ENCODE results near the gene CXXC4.

DNA sequence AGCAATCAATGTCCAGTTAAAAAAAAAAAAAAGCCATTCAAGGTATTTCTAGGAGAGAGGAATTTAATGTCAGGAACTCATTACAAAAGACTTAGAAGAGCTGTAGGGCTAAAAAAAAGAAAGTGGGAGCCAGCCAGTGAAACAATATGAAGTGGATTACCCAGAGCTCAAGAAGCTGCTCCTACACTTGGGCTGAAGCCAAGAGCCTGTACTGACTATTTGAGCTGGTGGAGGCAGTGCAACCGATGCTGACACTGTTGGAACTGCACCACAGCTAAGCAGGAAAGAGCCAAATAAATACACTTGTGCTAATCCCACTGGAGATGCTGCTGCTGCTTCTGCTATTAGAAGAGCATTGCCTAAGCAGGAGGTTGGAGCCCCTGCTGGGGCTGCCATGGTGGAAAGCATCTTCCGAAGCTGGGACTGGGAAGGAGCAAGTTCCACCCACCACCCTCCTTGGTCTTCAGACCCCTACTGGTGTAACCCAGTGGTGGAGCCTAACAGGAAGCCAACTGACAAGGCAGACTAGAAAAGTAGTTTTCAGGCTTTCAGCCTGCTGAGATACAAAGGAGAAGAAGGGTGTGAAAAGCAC is 65.4 kb downstream of the CXXC4 start:
- no peak for TF ChIP-seq POLR2A (IDR thresholded peaks at IDR 0.05)
- TF ChIP-seq, protein P1, sequence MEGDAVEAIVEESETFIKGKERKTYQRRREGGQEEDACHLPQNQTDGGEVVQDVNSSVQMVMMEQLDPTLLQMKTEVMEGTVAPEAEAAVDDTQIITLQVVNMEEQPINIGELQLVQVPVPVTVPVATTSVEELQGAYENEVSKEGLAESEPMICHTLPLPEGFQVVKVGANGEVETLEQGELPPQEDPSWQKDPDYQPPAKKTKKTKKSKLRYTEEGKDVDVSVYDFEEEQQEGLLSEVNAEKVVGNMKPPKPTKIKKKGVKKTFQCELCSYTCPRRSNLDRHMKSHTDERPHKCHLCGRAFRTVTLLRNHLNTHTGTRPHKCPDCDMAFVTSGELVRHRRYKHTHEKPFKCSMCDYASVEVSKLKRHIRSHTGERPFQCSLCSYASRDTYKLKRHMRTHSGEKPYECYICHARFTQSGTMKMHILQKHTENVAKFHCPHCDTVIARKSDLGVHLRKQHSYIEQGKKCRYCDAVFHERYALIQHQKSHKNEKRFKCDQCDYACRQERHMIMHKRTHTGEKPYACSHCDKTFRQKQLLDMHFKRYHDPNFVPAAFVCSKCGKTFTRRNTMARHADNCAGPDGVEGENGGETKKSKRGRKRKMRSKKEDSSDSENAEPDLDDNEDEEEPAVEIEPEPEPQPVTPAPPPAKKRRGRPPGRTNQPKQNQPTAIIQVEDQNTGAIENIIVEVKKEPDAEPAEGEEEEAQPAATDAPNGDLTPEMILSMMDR (IDR thresholded peaks at IDR 0.05): no peak

All from right lobe of liver (tissue), 4 donors.